Measurements from ENCODE around the gene GPSM3. TPM values are rescaled to one million over a fixed set of nuclear protein-coding genes. Genes with fewer than 3 reads are reported as not detected.
"Not testable (repeated sequence)": the region's sequence is repeated elsewhere in the genome, so short reads cannot be mapped to it uniquely, and the experiment has no call there.

The GPSM3 gene
- total and polyA plus RNA-seq, 3 donors from 2014 or later = 5.4 to 11.3 (median 7.7) TPM

DNA sequence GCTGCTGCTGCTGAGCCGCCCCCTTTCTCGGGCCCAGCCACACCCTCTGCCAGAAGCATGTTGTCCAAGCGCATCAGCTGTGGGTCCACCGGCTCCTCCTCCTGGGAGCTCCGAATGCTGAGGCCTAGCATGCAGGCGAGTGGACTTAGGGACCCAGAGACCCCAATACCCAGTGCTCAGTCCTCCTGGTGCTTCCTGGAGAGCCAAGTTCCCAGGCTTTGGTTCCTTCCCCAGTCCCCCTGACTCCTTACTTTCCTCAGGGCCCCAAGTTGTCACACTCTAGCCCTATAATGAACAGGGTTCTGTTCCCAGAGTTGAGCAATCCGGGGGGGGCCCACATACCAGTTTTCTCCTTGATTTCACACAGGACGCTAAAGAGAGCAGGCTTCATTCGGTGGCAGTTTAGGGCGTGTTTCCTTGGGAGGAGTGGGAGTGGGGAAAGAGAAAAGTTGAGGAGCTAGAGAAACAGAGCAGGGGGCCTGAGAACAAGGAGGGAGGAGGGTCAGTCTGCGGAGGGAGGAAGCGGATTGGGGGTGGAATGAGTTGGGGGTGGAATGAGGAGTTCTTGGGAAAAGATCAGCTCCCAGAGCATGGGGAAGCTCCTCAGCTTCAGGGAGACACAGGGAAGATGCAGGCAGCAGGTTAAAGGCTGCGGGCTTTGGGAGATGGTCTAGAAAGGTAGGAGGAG is 3.9 kb downstream of the GPSM3 start:
- Histone ChIP-seq H3K27me3 (no peaks in the 10 kb centered on the region), H3K4me3 (peak overlapping the region; percentile 73 to 93), H3K4me1 (peaks cover 32% of the 10 kb centered on the region), H3K36me3 (ENCODE audit: low read depth, missing control alignments) (no peaks in the 10 kb centered on the region), H3K9me3 (no peaks in the 10 kb centered on the region), H3K27ac (peak overlapping the region; percentile 98 to 99)
- DNase-seq = no peak
- intact Hi-C loops (cut with DNase I; ENCODE audit: low total_unique reads) = no loop called here
- 11 to 20% methylated on average over 10 to 13 of the region's 13 CpGs for WGBS, 2 donors
- TF ChIP-seq POLR2A (IDR thresholded peaks at IDR 0.05) = no peak
- TF ChIP-seq, protein P1, sequence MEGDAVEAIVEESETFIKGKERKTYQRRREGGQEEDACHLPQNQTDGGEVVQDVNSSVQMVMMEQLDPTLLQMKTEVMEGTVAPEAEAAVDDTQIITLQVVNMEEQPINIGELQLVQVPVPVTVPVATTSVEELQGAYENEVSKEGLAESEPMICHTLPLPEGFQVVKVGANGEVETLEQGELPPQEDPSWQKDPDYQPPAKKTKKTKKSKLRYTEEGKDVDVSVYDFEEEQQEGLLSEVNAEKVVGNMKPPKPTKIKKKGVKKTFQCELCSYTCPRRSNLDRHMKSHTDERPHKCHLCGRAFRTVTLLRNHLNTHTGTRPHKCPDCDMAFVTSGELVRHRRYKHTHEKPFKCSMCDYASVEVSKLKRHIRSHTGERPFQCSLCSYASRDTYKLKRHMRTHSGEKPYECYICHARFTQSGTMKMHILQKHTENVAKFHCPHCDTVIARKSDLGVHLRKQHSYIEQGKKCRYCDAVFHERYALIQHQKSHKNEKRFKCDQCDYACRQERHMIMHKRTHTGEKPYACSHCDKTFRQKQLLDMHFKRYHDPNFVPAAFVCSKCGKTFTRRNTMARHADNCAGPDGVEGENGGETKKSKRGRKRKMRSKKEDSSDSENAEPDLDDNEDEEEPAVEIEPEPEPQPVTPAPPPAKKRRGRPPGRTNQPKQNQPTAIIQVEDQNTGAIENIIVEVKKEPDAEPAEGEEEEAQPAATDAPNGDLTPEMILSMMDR (IDR thresholded peaks at IDR 0.05) = no peak

DNA sequence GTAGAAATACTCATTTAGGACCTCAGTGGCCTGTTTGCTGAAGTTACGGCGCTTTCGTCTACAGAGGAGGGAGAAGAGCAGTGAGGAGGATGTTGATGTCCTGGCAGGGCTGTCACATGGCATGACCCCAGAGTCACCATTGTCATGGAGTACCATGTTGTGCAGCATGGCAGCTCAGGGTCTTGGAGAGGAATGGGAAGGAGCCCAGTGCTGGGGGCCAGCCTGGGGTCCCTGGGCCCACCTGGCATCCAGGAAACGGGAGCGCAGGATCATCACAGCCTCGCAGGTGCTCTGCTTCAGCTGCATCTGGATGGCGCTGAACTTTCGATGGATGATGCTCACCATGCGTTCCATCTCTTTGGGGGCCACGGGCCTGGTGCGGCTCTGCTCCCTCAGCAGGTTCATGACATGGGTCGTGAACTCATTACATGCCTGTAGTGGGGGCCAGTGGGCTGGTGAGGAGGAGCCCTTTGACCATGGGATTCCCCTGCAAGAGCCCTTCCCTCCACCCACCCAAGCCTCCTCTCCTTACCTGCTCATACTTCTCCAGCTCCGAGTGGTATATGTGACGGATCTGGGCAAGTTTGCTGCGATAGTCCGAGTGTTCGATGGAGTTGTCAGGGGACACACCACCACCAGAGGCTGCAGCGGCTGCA is 4.6 kb downstream of the GPSM3 start:
- intact Hi-C loops (cut with DNase I; ENCODE audit: low total_unique reads); H3K9me3 ChIP-seq; H3K4me3 ChIP-seq; H3K27me3 ChIP-seq; H3K36me3 ChIP-seq (ENCODE audit: low read depth, missing control alignments); DNase-seq: not testable (repeated sequence)
- peak overlapping the region in 1 of 2 donors; percentile 98 for H3K27ac ChIP-seq
- H3K4me1 ChIP-seq = peaks cover 32% of the 10 kb centered on the region
- WGBS, 2 donors = 61 to 62% methylated on average over 10 to 18 of the region's 18 CpGs

DNA sequence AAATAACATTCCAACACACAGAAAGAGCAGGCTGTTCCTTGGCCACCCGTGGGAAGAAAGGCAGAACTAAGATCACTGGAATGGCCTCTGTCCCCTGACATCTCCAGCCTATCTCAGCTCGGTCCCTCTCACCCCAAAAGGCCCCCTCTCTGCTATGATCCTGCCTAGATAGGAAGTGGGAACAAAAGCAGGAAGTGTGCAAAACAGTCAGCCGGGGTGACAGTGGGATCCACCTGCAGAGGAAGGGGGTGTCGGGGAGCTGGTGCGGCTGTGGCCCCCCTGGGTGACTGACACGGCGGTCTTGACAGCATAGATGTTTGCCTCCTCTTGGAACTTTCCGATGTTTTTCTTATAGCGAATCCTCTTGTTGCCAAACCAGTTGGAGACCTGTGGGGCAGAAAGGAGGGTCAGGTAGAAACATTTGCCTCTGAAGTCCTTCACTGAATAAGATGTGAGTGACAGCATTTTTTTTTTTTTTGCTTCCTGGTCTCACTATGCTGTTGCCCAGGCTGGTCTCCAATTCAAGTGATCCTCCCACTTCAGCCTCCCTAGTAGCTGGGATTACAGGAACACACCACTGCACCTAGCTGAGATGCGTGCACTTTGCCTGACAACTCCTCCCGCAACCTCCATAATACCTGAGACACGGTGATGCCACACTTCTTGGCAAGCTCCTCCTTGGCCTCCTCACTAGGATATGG is 5.3 kb downstream of the GPSM3 start:
- WGBS, 2 donors = 67 to 70% methylated on average over 11 to 12 of the region's 12 CpGs
- intact Hi-C loops (cut with DNase I; ENCODE audit: low total_unique reads) = no loop called here

DNA sequence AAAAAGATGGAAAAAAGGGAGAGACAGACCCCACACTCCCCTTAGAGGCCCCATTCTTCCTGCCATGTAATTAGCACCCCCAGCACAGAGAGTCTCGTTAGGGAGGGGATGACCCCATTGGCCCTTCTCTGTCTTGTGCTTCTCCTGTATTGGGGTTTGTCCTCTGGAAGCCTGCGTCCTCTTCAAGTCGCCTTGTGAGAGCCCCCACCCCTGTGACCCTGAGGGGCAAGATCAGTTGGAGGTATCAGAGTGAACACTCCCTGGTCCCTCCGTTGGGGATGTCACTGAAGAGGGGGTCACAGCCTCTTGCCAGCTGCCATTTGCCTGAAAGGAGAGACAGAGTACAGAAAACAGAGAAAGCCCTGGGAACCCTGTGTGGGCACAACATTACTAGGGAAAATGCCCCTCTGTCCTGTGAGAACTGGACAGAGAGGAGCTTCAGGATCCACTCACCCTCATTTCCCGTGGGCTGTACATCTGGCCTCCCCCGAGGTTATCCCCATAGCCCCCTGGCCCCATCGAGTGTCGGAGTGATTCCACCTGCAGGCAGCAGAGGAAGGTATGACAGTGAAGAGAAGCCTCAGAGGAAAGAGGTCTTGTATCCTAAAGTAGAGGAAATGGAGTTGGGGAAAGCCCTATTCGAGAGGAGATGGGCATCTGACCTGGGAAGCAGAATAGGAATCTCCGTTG is 6.1 kb downstream of the GPSM3 start:
- H3K9me3 ChIP-seq; H3K27me3 ChIP-seq; H3K36me3 ChIP-seq (ENCODE audit: low read depth, missing control alignments); DNase-seq; intact Hi-C loops (cut with DNase I; ENCODE audit: low total_unique reads); H3K4me3 ChIP-seq: not testable (repeated sequence)
- peaks cover 31% of the 10 kb centered on the region for H3K4me1 ChIP-seq
- H3K27ac ChIP-seq = peak overlapping the region; percentile 76 to 84
- WGBS, 2 donors = 56 to 63% methylated on average over 10 of the region's 10 CpGs

More for the DNA sequence above, 5.3 kb downstream of the GPSM3 start:
- Histone ChIP-seq H3K4me1 (peaks cover 32% of the 10 kb centered on the region), H3K9me3 (no peaks in the 10 kb centered on the region), H3K27ac (peak overlapping the region; percentile 76 to 84), H3K4me3 (no peak overlapping the region), H3K27me3 (no peaks in the 10 kb centered on the region), H3K36me3 (ENCODE audit: low read depth, missing control alignments) (no peaks in the 10 kb centered on the region)
- DNase-seq = no peak
- TF ChIP-seq, protein P1 (IDR thresholded peaks at IDR 0.05) = no peak

DNA sequence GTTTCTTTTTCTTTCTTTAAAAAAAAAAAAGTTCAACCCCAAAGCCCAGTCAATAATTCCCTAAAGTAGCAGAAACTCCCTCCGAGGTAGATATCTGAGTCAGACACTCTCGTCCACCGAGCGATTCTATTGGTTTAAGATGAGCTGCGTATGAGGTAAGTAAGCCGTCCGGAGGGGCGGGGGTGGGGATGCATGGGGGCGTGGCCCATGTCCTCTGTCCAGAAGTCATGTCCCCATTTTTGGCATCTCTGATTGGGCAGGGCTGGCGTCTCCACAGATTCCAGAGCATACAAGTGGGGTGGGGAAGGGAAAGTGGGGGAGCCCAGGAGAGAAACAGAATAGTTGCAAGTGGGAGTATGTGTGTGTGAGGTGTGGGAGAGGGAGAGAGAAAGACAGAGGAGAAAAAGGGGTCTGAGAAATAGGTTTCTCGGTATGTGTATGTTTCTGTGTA is 6.7 kb downstream of the GPSM3 start:
- H3K27me3 ChIP-seq; H3K36me3 ChIP-seq (ENCODE audit: low read depth, missing control alignments); H3K9me3 ChIP-seq; intact Hi-C loops (cut with DNase I; ENCODE audit: low total_unique reads); H3K4me3 ChIP-seq: not testable (repeated sequence)
- peaks cover 25% of the 10 kb centered on the region for H3K4me1 ChIP-seq
- peak; percentile 92 for DNase-seq
- WGBS, 2 donors = 33 to 39% methylated on average over 11 of the region's 11 CpGs
- peak overlapping the region; percentile 76 to 84 for H3K27ac ChIP-seq
